ENCODE data around the gene GINS2.

The GINS2 gene

GRCh38 chr16:85689285-85689949 lies 663 bp upstream of the GINS2 start:
- DNase-seq: no peak

GRCh38 chr16:85687651-85688471 lies 893 bp downstream of the GINS2 start:
- no peak for DNase-seq

GRCh38 chr16:85686912-85687591 lies 1.7 kb downstream of the GINS2 start:
- no peak for DNase-seq

GRCh38 chr16:85685251-85685650 lies 3.5 kb downstream of the GINS2 start:
- DNase-seq: no peak

- DNase-seq: no peak
Observed at GRCh38 chr16:85683363-85683762, 5.4 kb downstream of the GINS2 start.

GRCh38 chr16:85682516-85682915 lies 6.2 kb downstream of the GINS2 start:
- no peak for DNase-seq

- no peak for DNase-seq
Observed at GRCh38 chr16:85681255-85681654, 7.5 kb downstream of the GINS2 start.

- DNase-seq: no peak
Observed at GRCh38 chr16:85680352-85680944, 8.3 kb downstream of the GINS2 start.

GRCh38 chr16:85679870-85680269 lies 8.9 kb downstream of the GINS2 start:
- DNase-seq: no peak

- DNase-seq: no peak
Observed at GRCh38 chr16:85678821-85679220, 9.9 kb downstream of the GINS2 start.

- no peak for DNase-seq
Observed at GRCh38 chr16:85678016-85678415, 10.7 kb downstream of the GINS2 start.

GRCh38 chr16:85677383-85677967 lies 11.3 kb downstream of the GINS2 start:
- DNase-seq: no peak

GRCh38 chr16:85676466-85676865 lies 12.3 kb downstream of the GINS2 start:
- no peak for DNase-seq

GRCh38 chr16:85675251-85675874 lies 13.4 kb downstream of the GINS2 start:
- DNase-seq: no peak

GRCh38 chr16:85674828-85675227 lies 13.9 kb downstream of the GINS2 start:
- DNase-seq: no peak

GRCh38 chr16:85674418-85674755 lies 14.4 kb downstream of the GINS2 start:
- no peak for DNase-seq

GRCh38 chr16:85673529-85674417 lies 15.0 kb downstream of the GINS2 start:
- DNase-seq: no peak

GRCh38 chr16:85670840-85671239 lies 17.9 kb downstream of the GINS2 start:
- DNase-seq: no peak

- no peak for DNase-seq
Observed at GRCh38 chr16:85668676-85669424, 19.9 kb downstream of the GINS2 start.

- no peak for DNase-seq
Observed at GRCh38 chr16:85667841-85668413, 20.8 kb downstream of the GINS2 start.
